ENCODE data around the gene NYNRIN. TPM values are rescaled to one million over a fixed set of nuclear protein-coding genes. Genes with fewer than 3 reads are reported as not detected.

The NYNRIN gene
- total RNA-seq, 1 experiment from 2014 or later = 0.27 TPM

DNA sequence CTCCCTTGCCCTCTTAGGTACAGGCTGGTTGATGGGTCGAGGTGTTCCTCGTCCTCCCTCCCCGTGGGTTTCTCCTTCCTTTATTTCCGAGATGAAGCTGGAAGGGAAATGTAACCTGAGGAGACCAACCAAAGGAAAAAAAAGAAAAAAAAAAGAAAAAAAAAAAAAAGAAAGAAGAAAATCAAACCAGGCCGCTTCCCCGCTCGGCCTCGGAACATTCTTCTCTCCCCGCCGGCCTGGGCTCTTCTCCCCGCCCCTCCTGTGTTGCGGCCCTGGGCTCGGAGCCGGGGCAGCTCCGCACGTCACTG lies 32.4 kb upstream of the NYNRIN start:
- Histone ChIP-seq H2AFZ (ENCODE audit: low read depth, low read length, poor library complexity, severe bottlenecking) (no peak overlapping the region), H3K27me3 (ENCODE audit: insufficient read depth, low read length) (no peaks in the 10 kb centered on the region), H3K9me2 (ENCODE audit: insufficient read depth) (no peaks in the 10 kb centered on the region), H3K9me3 (ENCODE audit: control insufficient read depth in 1 of 2, insufficient read depth in 1 of 2, low read depth in 1 of 2, low read length in 2 of 2) (no peaks in the 10 kb centered on the region), H3K36me3 (ENCODE audit: control insufficient read depth in 1 of 2, insufficient read depth in 2 of 2, low read length in 2 of 2) (no peaks in the 10 kb centered on the region), H3K4me3 (replicated peaks in 1 of 2; ENCODE audit: low read depth in 1 of 2, low read length in 2 of 2) (peak overlapping the region; percentile 55 to 64), H3K9ac (ENCODE audit: low read length) (peak overlapping the region; percentile 69), H4K20me1 (ENCODE audit: insufficient read depth) (no peaks in the 10 kb centered on the region), H3K79me2 (ENCODE audit: insufficient read depth, low read length) (no peaks in the 10 kb centered on the region), H3K27ac (ENCODE audit: low read depth, low read length) (peak overlapping the region; percentile 89), H3K4me2 (ENCODE audit: low read length) (peak overlapping the region; percentile 97), H3K4me1 (ENCODE audit: control insufficient read depth in 1 of 2, insufficient read depth in 2 of 2, low read length in 2 of 2) (peaks cover 15 to 33% of the 10 kb centered on the region in 2 experiments)
- no peak for TF ChIP-seq YY1 (IDR thresholded peaks at IDR 0.05; ENCODE audit: extremely low read depth, insufficient replicate concordance, low read depth, low read length)
- no peak for TF ChIP-seq CEBPB (IDR thresholded peaks at IDR 0.05; ENCODE audit: low read depth)
- TF ChIP-seq, protein P1, sequence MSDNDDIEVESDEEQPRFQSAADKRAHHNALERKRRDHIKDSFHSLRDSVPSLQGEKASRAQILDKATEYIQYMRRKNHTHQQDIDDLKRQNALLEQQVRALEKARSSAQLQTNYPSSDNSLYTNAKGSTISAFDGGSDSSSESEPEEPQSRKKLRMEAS (IDR thresholded peaks at IDR 0.05) = no peak
- TF ChIP-seq SP1 (IDR thresholded peaks at IDR 0.05; ENCODE audit: low read depth) = no peak
- no peak for TF ChIP-seq POLR2AphosphoS5 (IDR thresholded peaks at IDR 0.05; ENCODE audit: low read depth, low read length)
- TF ChIP-seq, protein P2, sequence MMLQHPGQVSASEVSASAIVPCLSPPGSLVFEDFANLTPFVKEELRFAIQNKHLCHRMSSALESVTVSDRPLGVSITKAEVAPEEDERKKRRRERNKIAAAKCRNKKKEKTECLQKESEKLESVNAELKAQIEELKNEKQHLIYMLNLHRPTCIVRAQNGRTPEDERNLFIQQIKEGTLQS (IDR thresholded peaks at IDR 0.05) = no peak
- no peak for TF ChIP-seq EGR1 (IDR thresholded peaks at IDR 0.05; ENCODE audit: low read depth)
- no peak for TF ChIP-seq TCF7L2 (IDR thresholded peaks at IDR 0.05; ENCODE audit: borderline replicate concordance, extremely low read depth, insufficient read depth, insufficient read length)
- no peak for TF ChIP-seq FOSL1 (IDR thresholded peaks at IDR 0.05; ENCODE audit: low read depth)
- TF ChIP-seq, protein P3, sequence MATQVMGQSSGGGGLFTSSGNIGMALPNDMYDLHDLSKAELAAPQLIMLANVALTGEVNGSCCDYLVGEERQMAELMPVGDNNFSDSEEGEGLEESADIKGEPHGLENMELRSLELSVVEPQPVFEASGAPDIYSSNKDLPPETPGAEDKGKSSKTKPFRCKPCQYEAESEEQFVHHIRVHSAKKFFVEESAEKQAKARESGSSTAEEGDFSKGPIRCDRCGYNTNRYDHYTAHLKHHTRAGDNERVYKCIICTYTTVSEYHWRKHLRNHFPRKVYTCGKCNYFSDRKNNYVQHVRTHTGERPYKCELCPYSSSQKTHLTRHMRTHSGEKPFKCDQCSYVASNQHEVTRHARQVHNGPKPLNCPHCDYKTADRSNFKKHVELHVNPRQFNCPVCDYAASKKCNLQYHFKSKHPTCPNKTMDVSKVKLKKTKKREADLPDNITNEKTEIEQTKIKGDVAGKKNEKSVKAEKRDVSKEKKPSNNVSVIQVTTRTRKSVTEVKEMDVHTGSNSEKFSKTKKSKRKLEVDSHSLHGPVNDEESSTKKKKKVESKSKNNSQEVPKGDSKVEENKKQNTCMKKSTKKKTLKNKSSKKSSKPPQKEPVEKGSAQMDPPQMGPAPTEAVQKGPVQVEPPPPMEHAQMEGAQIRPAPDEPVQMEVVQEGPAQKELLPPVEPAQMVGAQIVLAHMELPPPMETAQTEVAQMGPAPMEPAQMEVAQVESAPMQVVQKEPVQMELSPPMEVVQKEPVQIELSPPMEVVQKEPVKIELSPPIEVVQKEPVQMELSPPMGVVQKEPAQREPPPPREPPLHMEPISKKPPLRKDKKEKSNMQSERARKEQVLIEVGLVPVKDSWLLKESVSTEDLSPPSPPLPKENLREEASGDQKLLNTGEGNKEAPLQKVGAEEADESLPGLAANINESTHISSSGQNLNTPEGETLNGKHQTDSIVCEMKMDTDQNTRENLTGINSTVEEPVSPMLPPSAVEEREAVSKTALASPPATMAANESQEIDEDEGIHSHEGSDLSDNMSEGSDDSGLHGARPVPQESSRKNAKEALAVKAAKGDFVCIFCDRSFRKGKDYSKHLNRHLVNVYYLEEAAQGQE (IDR thresholded peaks at IDR 0.05; ENCODE audit: low read depth) = no peak
- TF ChIP-seq EZH2 (IDR thresholded peaks at IDR 0.05) = no peak
- ATAC-seq (peak; percentile 3), DNase-seq (ENCODE audit: low read depth, low spot score) (no peak)
- RAD21 ChIA-PET (ENCODE audit: low non-redundant PET in 1 of 2, low total read pairs in 2 of 2, uncharacterized antibody in 2 of 2, unreplicated experiment in 2 of 2) = interaction anchor here (0.9 to 2.2 kb wide), 4 partner anchors 33 to 65 kb away, joined by 3 to 18 read pairs (median 6); no protein-coding TSS in a partner anchor
- POLR2A ChIA-PET = interaction anchor here (0.8 to 2.2 kb wide), 7 partner anchors 14 to 1272 kb away, joined by 3 to 33 read pairs (median 4); partner anchors contain the start of genes ACIN1, CBLN3, KHNYN and RNF31
- BruUV-seq (replicated peaks) = no TSS peak
- intact Hi-C loops (cut with micrococcal nuclease) = no loop called here
- CTCF ChIA-PET = interaction anchor here (0.7 to 2.3 kb wide), 11 partner anchors 9 to 124 kb away, joined by 3 to 84 read pairs (median 7); partner anchors contain the start of genes CIDEB, SDR39U1 and TINF2

All from HCT116 (cell line).